H7 (cell line): Measurements from ENCODE around the gene FBXO46. TPM values are rescaled to one million over a fixed set of nuclear protein-coding genes. Genes with fewer than 3 reads are reported as not detected.

Source experiments
- DNase-seq: peaks from one replicate; pipeline ENCODE4 v3.0.0; 2012
- H3K27me3 ChIP-seq: 2 replicates; pipeline ENCODE4 v1.6.0; 2011; ENCODE audit warnings: mild to moderate bottlenecking, low read length; ENCODE audit not compliant: control insufficient read depth, insufficient read depth
- H3K36me3 ChIP-seq: replicated peaks from 2 replicates; pipeline ENCODE4 v1.5.1; 2011; ENCODE audit warnings: low read length; ENCODE audit not compliant: control insufficient read depth, insufficient read depth
- H3K4me3 ChIP-seq: 2 replicates; pipeline ENCODE4 v1.5.1; 2011; ENCODE audit warnings: low read depth, mild to moderate bottlenecking, control low read depth, low read length, moderate library complexity; ENCODE audit not compliant: insufficient read depth
- total RNA-seq: library from RNA; depleted of rRNA; stranded (reverse); fragments of >200 nt; shearing (Covaris generic); gene quantifications from 2 replicates; pipeline ENCODE4 v1.2.3, GENCODE V29; 2014

The FBXO46 gene
- total RNA-seq, 1 experiment from 2014 or later: 26.3 TPM

DNA sequence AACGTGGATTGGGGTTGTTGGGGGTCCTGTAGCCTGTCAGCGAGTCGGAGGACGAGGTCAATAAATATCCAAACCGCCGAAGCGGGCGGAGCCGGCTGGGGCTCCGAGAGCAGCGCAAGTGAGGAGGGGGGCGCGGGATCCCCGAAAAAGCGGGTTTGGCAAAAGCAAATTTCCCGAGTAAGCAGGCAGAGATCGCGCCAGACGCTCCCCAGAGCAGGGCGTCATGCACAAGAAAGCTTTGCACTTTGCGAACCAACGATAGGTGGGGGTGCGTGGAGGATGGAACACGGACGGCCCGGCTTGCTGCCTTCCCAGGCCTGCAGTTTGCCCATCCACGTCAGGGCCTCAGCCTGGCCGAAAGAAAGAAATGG, 39.1 kb upstream of the FBXO46 start:
- Histone ChIP-seq H3K27me3 (peaks cover 10% of the 10 kb centered on the region; the same call in 1 of the 2 replicates), H3K4me3 (peak overlapping the region; percentile 74), H3K36me3 (no peaks in the 10 kb centered on the region)
- peak; percentile 69 for DNase-seq

GRCh38 chr19:45768984-45769782, 38.5 kb upstream of the FBXO46 start, which contains the start of gene SIX5:
Gene SIX5 (minus strand): TSS chr19:45769252. CDS start chr19:45768844, 408 bp downstream.
- H3K4me3 ChIP-seq: peak within 1 kb of the TSS; percentile 92
- peak; percentile 99 for DNase-seq
- peaks cover 10% of the 10 kb centered on the region; the same call in 1 of the 2 replicates for H3K27me3 ChIP-seq
- no peaks in the 10 kb centered on the region for H3K36me3 ChIP-seq

DNA sequence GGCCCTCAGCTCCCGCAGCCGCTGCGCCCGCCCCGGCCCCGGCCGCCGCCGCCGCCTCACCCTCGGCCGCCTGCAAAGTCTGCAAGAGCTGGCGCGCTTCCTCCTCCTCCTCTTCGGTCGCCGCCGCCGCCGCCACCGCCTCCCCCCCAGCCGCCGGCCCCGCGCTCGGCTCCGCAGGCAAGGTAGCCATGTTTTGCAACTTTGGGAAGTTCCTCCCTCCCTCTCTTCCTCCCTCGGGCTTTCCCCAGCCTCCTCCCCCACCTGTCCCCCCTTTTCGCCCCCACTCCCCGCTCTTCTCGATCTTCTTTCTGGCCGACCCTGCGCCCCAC, 37.9 kb upstream of the FBXO46 start:
- peak overlapping the region; percentile 92 for H3K4me3 ChIP-seq
- DNase-seq: peak; percentile 79
- H3K27me3 ChIP-seq: peaks cover 10% of the 10 kb centered on the region; the same call in 1 of the 2 replicates
- H3K36me3 ChIP-seq: no peaks in the 10 kb centered on the region

DNA sequence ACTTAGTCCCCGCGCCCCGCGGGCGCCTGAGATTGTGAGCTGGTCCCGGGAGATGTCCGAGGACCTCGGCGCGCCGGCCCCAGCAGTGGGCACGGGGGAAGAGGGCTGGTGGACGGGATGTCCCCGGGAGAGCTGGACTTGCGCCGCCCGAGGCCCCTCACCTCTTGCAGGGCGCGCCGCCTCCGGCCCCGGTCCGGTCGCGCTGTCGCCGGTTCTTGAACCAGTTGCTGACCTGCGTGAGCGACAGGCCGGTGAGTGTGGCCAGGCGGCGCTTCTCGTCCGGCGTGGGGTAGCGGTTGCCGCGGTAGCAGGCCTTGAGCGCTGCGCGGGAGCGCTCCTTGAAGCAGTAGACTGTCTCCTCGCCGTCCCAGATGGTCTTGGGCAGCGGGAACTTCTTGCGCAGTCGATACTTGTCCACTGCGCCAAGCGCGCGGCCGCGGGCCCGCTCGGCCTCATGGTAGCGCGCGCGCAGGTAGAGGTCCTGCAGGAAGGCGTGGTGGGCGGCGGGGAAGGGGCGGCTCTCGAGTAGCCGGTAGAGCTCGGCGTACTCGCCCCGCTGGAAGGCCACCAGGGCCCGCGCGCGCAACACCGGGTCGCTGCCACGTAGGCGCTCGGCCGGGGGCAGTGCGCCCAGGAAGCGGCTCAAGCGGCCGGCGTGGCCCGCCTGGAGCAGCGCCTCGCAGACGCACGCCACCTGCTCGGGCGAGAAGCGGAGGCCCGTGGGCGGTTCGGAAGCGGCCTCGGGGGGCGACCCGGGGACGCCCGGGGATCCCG, 37.4 kb upstream of the FBXO46 start:
- Histone ChIP-seq H3K27me3 (peaks cover 10% of the 10 kb centered on the region; the same call in 1 of the 2 replicates), H3K36me3 (no peaks in the 10 kb centered on the region), H3K4me3 (peak overlapping the region; percentile 92)
- peak; percentile 82 for DNase-seq

- H3K27me3 ChIP-seq: peaks cover 8% of the 10 kb centered on the region; the same call in 1 of the 2 replicates
- peak; percentile 90 for DNase-seq
- no peaks in the 10 kb centered on the region for H3K36me3 ChIP-seq
- peak overlapping the region; percentile 92 for H3K4me3 ChIP-seq
Observed at GRCh38 chr19:45767410-45767880, 36.7 kb upstream of the FBXO46 start.

DNA sequence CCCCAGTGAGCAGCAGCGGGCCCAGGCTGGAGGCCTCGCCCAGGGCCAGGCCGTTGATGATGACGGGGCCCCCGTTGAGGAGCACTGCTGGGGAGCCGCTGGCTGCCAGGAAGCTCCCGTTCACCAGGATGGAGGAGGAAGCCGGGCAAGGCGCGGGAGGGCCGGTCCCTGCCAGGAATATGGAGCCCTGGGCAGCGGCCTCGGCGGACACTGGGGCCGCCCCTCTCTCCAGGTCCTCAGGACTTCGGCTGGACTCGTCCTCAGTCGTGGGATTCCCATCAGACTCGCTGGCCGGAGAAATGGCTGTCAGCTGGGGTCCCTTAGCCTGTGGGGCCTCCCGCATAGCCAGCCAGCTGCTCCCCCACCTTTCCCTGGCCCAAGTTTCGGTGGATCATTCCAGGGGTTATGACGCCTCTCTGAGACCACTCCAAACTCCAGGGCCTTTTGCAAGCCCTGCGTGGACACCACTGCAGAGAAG, 36.2 kb upstream of the FBXO46 start:
- H3K4me3 ChIP-seq: peak overlapping the region; percentile 92
- H3K36me3 ChIP-seq: no peaks in the 10 kb centered on the region
- DNase-seq: no peak
- peaks cover 8% of the 10 kb centered on the region; the same call in 1 of the 2 replicates for H3K27me3 ChIP-seq

DNA sequence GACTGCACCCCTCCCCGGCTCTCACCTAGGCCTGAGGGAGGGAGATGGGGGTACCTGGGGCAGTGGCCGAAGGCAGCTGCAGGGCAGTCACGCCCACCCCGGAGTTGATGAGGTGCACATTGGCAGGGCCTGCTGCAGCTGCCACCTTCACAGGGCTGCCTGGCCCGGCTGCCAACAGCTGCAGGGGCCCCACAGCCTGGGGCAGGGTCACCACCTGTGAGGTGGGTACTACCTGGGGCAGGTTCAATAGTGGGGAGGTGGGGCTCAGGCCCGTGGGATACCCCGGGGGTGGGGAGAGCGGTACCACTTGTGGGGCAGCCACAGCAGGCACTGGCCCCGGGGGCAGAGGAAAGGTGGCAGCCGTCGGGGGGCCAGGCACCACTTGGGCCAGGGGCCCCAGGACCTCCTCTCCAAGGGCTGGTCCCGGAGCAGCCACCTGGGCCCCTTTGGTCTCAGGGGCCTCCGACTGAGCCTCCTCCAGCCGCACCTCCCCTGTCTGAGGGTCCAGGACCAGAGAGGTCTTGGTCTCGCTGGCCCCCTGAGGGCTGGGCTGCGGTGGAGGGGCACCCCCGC, 35.7 kb upstream of the FBXO46 start:
- Histone ChIP-seq H3K36me3 (no peaks in the 10 kb centered on the region), H3K4me3 (no peak overlapping the region), H3K27me3 (peaks cover 3% of the 10 kb centered on the region; the same call in 1 of the 2 replicates)
- DNase-seq: peak; percentile 70

DNA sequence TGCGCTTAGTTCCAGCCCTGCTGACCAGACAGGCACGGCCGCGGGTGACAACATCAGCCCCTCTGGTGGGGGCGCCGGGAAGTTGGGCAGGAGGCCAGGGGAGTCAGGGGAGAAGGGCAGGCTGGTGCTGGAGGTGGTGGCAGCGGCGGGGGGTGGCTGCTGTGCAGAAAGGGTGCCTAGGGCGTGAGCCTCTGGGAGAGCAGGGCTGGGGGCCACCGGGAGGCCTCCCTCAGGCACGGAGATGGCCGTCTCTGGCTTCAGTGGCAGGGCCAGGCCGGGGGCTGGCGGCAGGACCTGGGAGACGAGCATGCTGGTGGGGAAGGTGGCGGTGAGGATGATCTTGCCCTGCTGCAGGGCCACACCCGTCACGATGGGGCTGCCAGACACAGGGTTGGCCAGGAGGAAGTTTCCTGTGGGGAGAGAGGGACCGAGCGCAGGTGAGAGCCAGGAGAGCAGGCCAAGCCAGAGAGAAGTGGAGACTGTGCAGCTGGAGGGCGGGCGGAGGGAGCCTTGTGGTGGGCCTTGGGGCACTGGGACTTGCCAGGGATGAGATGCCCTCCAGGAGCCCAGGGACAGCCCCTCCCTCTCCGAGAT, 35.1 kb upstream of the FBXO46 start:
- DNase-seq: peak; percentile 68
- H3K27me3 ChIP-seq: no peaks in the 10 kb centered on the region
- H3K4me3 ChIP-seq: no peak overlapping the region

DNA sequence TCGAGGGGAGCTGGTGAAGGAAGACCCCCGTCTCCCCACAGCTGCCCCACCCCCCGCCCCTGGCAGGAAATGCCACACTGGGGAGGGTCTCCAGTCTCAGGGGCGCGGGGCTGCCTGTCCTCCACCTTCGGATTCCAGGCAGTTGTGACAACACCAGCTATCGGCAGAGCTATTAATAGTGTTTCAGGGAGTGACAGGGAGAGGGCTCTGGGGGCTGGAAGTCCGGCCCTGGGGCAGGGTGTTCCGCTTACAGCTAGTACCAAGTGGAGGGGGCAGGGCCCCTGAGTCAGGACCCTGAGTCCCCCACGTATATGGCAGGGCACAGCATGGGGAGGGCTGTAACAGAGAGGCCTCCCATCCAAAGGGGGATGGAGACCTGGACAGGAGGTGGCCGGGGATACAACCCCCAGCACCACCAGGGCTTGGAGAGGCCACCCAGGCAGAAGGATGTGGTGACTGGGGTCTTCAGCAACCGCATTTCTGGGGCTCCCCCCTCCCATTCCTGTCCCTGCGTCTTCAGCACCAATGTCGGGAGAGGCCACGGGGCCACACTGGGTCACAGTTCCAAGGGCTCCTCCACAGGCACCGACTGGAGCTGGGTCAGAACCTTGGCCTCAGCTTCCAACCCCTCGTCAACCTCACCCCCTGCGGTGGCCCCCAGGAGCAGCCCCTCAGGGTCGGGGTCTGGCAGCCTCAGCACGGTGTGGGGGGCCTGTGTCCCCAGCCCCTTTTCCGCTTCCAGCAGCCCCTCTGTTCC, 34.4 kb upstream of the FBXO46 start:
- Histone ChIP-seq H3K36me3 (no peaks in the 10 kb centered on the region), H3K27me3 (no peaks in the 10 kb centered on the region), H3K4me3 (no peak overlapping the region)
- peak; percentile 77 for DNase-seq

More for the DNA sequence above, 35.1 kb upstream of the FBXO46 start:
- H3K36me3 ChIP-seq: no peaks in the 10 kb centered on the region

DNA sequence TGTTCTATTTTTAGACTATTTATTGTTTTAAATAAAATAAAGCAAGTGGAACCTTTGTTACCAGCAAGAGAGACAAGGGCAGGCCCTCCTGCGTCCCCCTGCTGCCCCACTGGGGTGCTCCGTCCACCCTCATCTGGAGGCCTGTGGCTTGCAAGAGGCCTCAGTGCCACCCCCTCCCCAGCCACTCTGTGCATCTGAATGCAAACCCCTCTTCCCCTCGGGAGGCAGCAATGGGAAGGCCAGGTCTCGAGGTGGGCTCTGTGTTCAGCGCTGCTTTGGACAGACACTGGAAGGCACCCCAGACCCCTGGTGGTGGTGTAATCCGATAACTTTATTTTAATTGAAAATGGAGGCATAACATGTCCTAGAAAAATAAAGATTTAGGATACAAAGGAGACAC, 33.8 kb upstream of the FBXO46 start:
- Histone ChIP-seq H3K36me3 (no peaks in the 10 kb centered on the region), H3K4me3 (no peak overlapping the region), H3K27me3 (no peaks in the 10 kb centered on the region)
- DNase-seq: peak; percentile 84

- no peaks in the 10 kb centered on the region for H3K27me3 ChIP-seq
- H3K4me3 ChIP-seq: no peak overlapping the region
- DNase-seq: peak; percentile 77
- no peaks in the 10 kb centered on the region for H3K36me3 ChIP-seq
Observed at GRCh38 chr19:45763691-45764294, 33.1 kb upstream of the FBXO46 start.

GRCh38 chr19:45762870-45763631, 32.4 kb upstream of the FBXO46 start:
- no peaks in the 10 kb centered on the region for H3K36me3 ChIP-seq
- peak; percentile 46 for DNase-seq
- H3K4me3 ChIP-seq: no peak overlapping the region
- no peaks in the 10 kb centered on the region for H3K27me3 ChIP-seq

GRCh38 chr19:45761714-45762113, 31.0 kb upstream of the FBXO46 start:
- peak; percentile 69 for DNase-seq
- Histone ChIP-seq H3K27me3 (no peaks in the 10 kb centered on the region), H3K4me3 (no peak overlapping the region), H3K36me3 (no peaks in the 10 kb centered on the region)
